SK-N-SH (cell line): Measurements from ENCODE around the gene SEZ6L2. TPM values are rescaled to one million over a fixed set of nuclear protein-coding genes. Genes with fewer than 3 reads are reported as not detected.
A peak's percentile ranks its signal among the peaks of the same experiment; 100 is the strongest.

Experiments
- CTCF ChIA-PET: fragments of 300-600, 350-600 bp; formaldehyde crosslinking; extraction: SDS; loops from one replicate; lab custom pipeline; 2021; lab: Yijun Ruan, JAX
- POLR2A ChIA-PET: fragments of 350-600 bp; sonication (Branson Sonifier 250); formaldehyde crosslinking; extraction: SDS; loops from one replicate; lab custom pipeline; 2020; ENCODE audit warnings: antibody characterized with exemption, inconsistent platforms; lab: Yijun Ruan, JAX
- DNase-seq: peaks from one replicate; pipeline ENCODE4 v3.0.0; 2012
- H2AFZ ChIP-seq: fragments of 200-600 bp; sonication (generic); 2 replicates; pipeline ENCODE4 v1.8.1; 2016; ENCODE audit warnings: antibody characterized with exemption, mild to moderate bottlenecking, low read depth
- H3F3A ChIP-seq: fragments of 200-600 bp; sonication (generic); replicated peaks from 2 replicates; pipeline ENCODE3; 2016; ENCODE audit warnings: antibody characterized with exemption, mild to moderate bottlenecking; ENCODE audit not compliant: insufficient read depth
- H3K27ac ChIP-seq, 2 experiments: fragments of 200-500 bp in 1 of 2; fragments of 200-600 bp in 1 of 2; sonication (Bioruptor generic) in 1 of 2; sonication (generic), shearing (Covaris generic) in 1 of 2; 2 replicates each; pipeline versions ENCODE4 v1.5.1 to v1.6.1; 2014 to 2016; ENCODE audit warnings: low read depth in 2 of 2, inconsistent platforms in 1 of 2, low read length in 1 of 2, mild to moderate bottlenecking in 1 of 2, mixed read lengths in 1 of 2
- H3K27me3 ChIP-seq: fragments of 200-600 bp; sonication (generic), shearing (Covaris generic); 2 replicates; pipeline ENCODE4 v1.6.1; 2016; ENCODE audit warnings: mixed run types; ENCODE audit not compliant: insufficient read depth
- H3K36me3 ChIP-seq, 2 experiments: fragments of 200-500 bp in 1 of 2; fragments of 200-600 bp in 1 of 2; sonication (Bioruptor generic) in 1 of 2; sonication (generic) in 1 of 2; replicated peaks in 1 of 2; 2 replicates each; pipeline versions ENCODE3 to v1.5.1; 2014 to 2016; ENCODE audit warnings: low read length in 1 of 2, mild to moderate bottlenecking in 1 of 2; ENCODE audit not compliant: insufficient read depth in 2 of 2, control insufficient read depth in 1 of 2
- H3K4me1 ChIP-seq, 2 experiments: fragments of 200-500 bp in 1 of 2; fragments of 200-600 bp in 1 of 2; sonication (Bioruptor generic) in 1 of 2; sonication (generic), shearing (Covaris generic) in 1 of 2; 2 replicates each; pipeline versions ENCODE4 v1.5.1 to v1.6.1; 2014 to 2016; ENCODE audit warnings: low read depth in 1 of 2, low read length in 1 of 2, mixed run types in 1 of 2; ENCODE audit not compliant: insufficient read depth in 2 of 2, control insufficient read depth in 1 of 2
- H3K4me2 ChIP-seq: fragments of 200-600 bp; sonication (generic), shearing (Covaris generic); 2 replicates; pipeline ENCODE4 v1.6.1; 2017; ENCODE audit warnings: mixed run types
- H3K4me3 ChIP-seq, 2 experiments: fragments of 200-500 bp in 1 of 2; fragments of 200-600 bp in 1 of 2; sonication (Bioruptor generic) in 1 of 2; sonication (generic), shearing (Covaris generic) in 1 of 2; 2 replicates each; pipeline versions ENCODE4 v1.5.1 to v1.8.1; 2014 to 2016; ENCODE audit warnings: low read depth in 2 of 2, inconsistent platforms in 1 of 2, low read length in 1 of 2, mild to moderate bottlenecking in 1 of 2, mixed read lengths in 1 of 2, moderate library complexity in 1 of 2
- H3K79me2 ChIP-seq: fragments of 200-600 bp; sonication (generic); 2 replicates; pipeline ENCODE4 v1.8.1; 2017; ENCODE audit warnings: mild to moderate bottlenecking; ENCODE audit not compliant: insufficient read depth
- H3K9ac ChIP-seq: fragments of 200-600 bp; sonication (generic); 2 replicates; pipeline ENCODE4 v1.6.1; 2017; ENCODE audit warnings: mixed run types
- H3K9me2 ChIP-seq: fragments of 200-600 bp; sonication (generic); 2 replicates; pipeline ENCODE4 v1.6.1; 2017; ENCODE audit warnings: mixed run types
- H3K9me3 ChIP-seq: fragments of 200-600 bp; sonication (generic); 2 replicates; pipeline ENCODE4 v1.6.1; 2017; ENCODE audit warnings: mixed run types, mild to moderate bottlenecking, moderate library complexity
- H4K20me1 ChIP-seq: fragments of 200-600 bp; sonication (generic); 2 replicates; pipeline ENCODE4 v1.6.1; 2017; ENCODE audit warnings: mild to moderate bottlenecking, mixed run types; ENCODE audit not compliant: insufficient read depth
- ELF1 ChIP-seq: IDR thresholded peaks from 2 replicates; pipeline ENCODE4 v1.4.0; 2012
- EP300 ChIP-seq, 2 experiments: IDR thresholded peaks; 2 replicates each; pipeline versions ENCODE4 v1.4.0 to v1.6.1; 2012; ENCODE audit warnings: borderline replicate concordance in 1 of 2, low read depth in 1 of 2, low read length in 1 of 2
- FOXM1 ChIP-seq: IDR thresholded peaks from 2 replicates; pipeline ENCODE4 v1.4.0; 2012; ENCODE audit warnings: low read depth, mild to moderate bottlenecking
- GABPA ChIP-seq: IDR thresholded peaks from 2 replicates; pipeline ENCODE4 v1.4.0; 2012; ENCODE audit warnings: low read depth, mild to moderate bottlenecking
- GATA2 ChIP-seq: sonication (generic); formaldehyde crosslinking; IDR thresholded peaks from 2 replicates; pipeline ENCODE4 v1.5.0; 2020; ENCODE audit warnings: mild to moderate bottlenecking, missing genetic modification reagents
- JUND ChIP-seq: IDR thresholded peaks from 2 replicates; pipeline ENCODE4 v1.4.0; 2012
- MXI1 ChIP-seq: IDR thresholded peaks from 2 replicates; pipeline ENCODE4 v1.6.1; 2012; ENCODE audit warnings: mild to moderate bottlenecking, low read depth, low read length, improper control_type of control experiment
- NFIC ChIP-seq: IDR thresholded peaks from 2 replicates; pipeline ENCODE4 v1.4.0; 2012; ENCODE audit warnings: borderline replicate concordance
- NRF1 ChIP-seq: IDR thresholded peaks from 2 replicates; pipeline ENCODE4 v1.6.1; 2012; ENCODE audit warnings: low read depth, mild to moderate bottlenecking, low read length
- POLR2AphosphoS5 ChIP-seq: IDR thresholded peaks from 2 replicates; pipeline ENCODE4 v1.6.1; 2012; ENCODE audit warnings: low read depth, low read length
- RFX5 ChIP-seq: IDR thresholded peaks from 2 replicates; pipeline ENCODE4 v1.6.1; 2012; ENCODE audit warnings: mild to moderate bottlenecking, improper control_type of control experiment, low read length
- RXRA ChIP-seq: IDR thresholded peaks from 2 replicates; pipeline ENCODE4 v1.4.0; 2012; ENCODE audit warnings: low read depth, mild to moderate bottlenecking, borderline replicate concordance
- SMC3 ChIP-seq: IDR thresholded peaks from 2 replicates; pipeline ENCODE4 v1.6.1; 2012; ENCODE audit warnings: low read depth, low read length, improper control_type of control experiment
- TAF1 ChIP-seq: IDR thresholded peaks from 2 replicates; pipeline ENCODE4 v1.6.1; 2012; ENCODE audit warnings: low read depth, mild to moderate bottlenecking, low read length, moderate library complexity, borderline replicate concordance
- YY1 ChIP-seq: IDR thresholded peaks from 2 replicates; pipeline ENCODE4 v1.4.0; 2012; ENCODE audit warnings: low read depth, mild to moderate bottlenecking
- WGBS: methylation state at CpG from one replicate; pipeline ENCODE4 v1.1.6; 2017; ENCODE audit warnings: low lambda C conversion rate; 5-methylcytosine and 5-hydroxymethylcytosine counted together
- polyA plus RNA-seq, 3 experiments: library from polyadenylated mRNA; depleted of rRNA; stranded (reverse); fragments of >200 nt; gene quantifications; 2 replicates each; pipeline ENCODE4 v1.2.3, GENCODE V29; 2012
- TF ChIP-seq, protein P1 (sequence below): IDR thresholded peaks from 2 replicates; pipeline ENCODE4 v1.6.1; 2012; ENCODE audit warnings: mild to moderate bottlenecking, low read depth, low read length, moderate library complexity
- TF ChIP-seq, protein P2 (sequence below): IDR thresholded peaks from 2 replicates; pipeline ENCODE4 v1.4.0; 2012; ENCODE audit warnings: low read depth

The SEZ6L2 gene
- polyA plus RNA-seq, 1 of the 3 experiments (the other 2 are of a cell fraction), result 59.8 TPM

- H4K20me1 ChIP-seq, result no peaks in the 10 kb centered on the region; the same call in 1 of the 2 replicates
- no peaks in the 10 kb centered on the region for H3K9me3 ChIP-seq
- H2AFZ ChIP-seq, result peak within 1 kb of the TSS; percentile 99
- peaks cover 12 to 14% of the 10 kb centered on the region in 2 experiments for H3K36me3 ChIP-seq
- POLR2A ChIA-PET, result interaction anchor here (0.5 to 2.4 kb wide), 13 partner anchors 9 to 139 kb away, joined by 3 to 12 read pairs (median 3); partner anchors contain the start of genes ALDOA, KIF22, SEZ6L2 and TAOK2
- peak; percentile 99 for DNase-seq
- TF ChIP-seq, protein P1, sequence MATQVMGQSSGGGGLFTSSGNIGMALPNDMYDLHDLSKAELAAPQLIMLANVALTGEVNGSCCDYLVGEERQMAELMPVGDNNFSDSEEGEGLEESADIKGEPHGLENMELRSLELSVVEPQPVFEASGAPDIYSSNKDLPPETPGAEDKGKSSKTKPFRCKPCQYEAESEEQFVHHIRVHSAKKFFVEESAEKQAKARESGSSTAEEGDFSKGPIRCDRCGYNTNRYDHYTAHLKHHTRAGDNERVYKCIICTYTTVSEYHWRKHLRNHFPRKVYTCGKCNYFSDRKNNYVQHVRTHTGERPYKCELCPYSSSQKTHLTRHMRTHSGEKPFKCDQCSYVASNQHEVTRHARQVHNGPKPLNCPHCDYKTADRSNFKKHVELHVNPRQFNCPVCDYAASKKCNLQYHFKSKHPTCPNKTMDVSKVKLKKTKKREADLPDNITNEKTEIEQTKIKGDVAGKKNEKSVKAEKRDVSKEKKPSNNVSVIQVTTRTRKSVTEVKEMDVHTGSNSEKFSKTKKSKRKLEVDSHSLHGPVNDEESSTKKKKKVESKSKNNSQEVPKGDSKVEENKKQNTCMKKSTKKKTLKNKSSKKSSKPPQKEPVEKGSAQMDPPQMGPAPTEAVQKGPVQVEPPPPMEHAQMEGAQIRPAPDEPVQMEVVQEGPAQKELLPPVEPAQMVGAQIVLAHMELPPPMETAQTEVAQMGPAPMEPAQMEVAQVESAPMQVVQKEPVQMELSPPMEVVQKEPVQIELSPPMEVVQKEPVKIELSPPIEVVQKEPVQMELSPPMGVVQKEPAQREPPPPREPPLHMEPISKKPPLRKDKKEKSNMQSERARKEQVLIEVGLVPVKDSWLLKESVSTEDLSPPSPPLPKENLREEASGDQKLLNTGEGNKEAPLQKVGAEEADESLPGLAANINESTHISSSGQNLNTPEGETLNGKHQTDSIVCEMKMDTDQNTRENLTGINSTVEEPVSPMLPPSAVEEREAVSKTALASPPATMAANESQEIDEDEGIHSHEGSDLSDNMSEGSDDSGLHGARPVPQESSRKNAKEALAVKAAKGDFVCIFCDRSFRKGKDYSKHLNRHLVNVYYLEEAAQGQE, result no peak; the same call in 1 of the 2 replicates
- TF ChIP-seq JUND (no peak), FOXM1 (no peak), EP300 (IDR thresholded peaks at IDR 0.05; ENCODE audit: borderline replicate concordance in 1 of 2, low read depth in 1 of 2, low read length in 1 of 2) (no peak; a peak in 1 of 4 replicates), POLR2AphosphoS5 (peak; percentile 96), ELF1 (peak; percentile 80; the same call in 1 of the 2 replicates), NRF1 (peak; percentile 98), MXI1 (peak; percentile 86), GABPA (no peak), RFX5 (0 out of 2 replicates have a peak, but pooled peaks have one; percentile 12), NFIC (peak; percentile 11; the same call in 1 of the 2 replicates), GATA2 (CRISPR knock-in tag) (no peak), RXRA (no peak), TAF1 (peak; percentile 74), YY1 (no peak), SMC3 (0 out of 2 replicates have a peak, but pooled peaks have one; percentile 5)
- TF ChIP-seq, protein P2, sequence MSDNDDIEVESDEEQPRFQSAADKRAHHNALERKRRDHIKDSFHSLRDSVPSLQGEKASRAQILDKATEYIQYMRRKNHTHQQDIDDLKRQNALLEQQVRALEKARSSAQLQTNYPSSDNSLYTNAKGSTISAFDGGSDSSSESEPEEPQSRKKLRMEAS, result peak; percentile 78
- peak within 1 kb of the TSS; percentile 88 for H3K9ac ChIP-seq
- H3K9me2 ChIP-seq, result no peaks in the 10 kb centered on the region
- H3K27ac ChIP-seq, result peak within 1 kb of the TSS; percentile 81 to 87
- 4% methylated on average over 28 of the region's 89 CpGs for WGBS
- H3K4me2 ChIP-seq, result peak within 1 kb of the TSS; percentile 91
- peaks cover 58% of the 10 kb centered on the region for H3K79me2 ChIP-seq
- H3K4me3 ChIP-seq, result peak within 1 kb of the TSS; percentile 73 to 76
- no peaks in the 10 kb centered on the region for H3K27me3 ChIP-seq
- peaks cover 8% of the 10 kb centered on the region for H3F3A ChIP-seq
- H3K4me1 ChIP-seq, result peaks cover 15% of the 10 kb centered on the region in 2 experiments; a peak in 3 of 4 replicates
- CTCF ChIA-PET, result interaction anchor here (0.7 to 2.5 kb wide), 12 partner anchors 11 to 167 kb away, joined by 3 to 10 read pairs (median 4); partner anchors contain the start of genes ASPHD1, PAGR1, TLCD3B and TMEM219
These were observed 26.7 kb upstream of the SEZ6L2 start, which contains the start of gene KCTD13 for GRCh38 chr16:29925781-29926710. KCTD13 (minus strand) TSS chr16:29926226; CDS start chr16:29926033, 193 bp downstream.
